ENCODE measurements around the gene IFIT1B. TPM values are rescaled to one million over a fixed set of nuclear protein-coding genes. Genes with fewer than 3 reads are reported as not detected.

Gene IFIT1B
- total RNA-seq, 1 experiment from 2014 or later = not detected

GRCh38 chr10:89374713-89375141 lies 3.1 kb upstream of the IFIT1B start:
- intact Hi-C loops (cut with micrococcal nuclease) = loop anchor here (1.0 to 5.0 kb wide), 3 partner anchors 12 to 112 kb away; partner anchors contain the start of gene IFIT3
- no peak; the same call in 1 of the 2 replicates for ATAC-seq
- DNase-seq = no peak
- no peaks in the 10 kb centered on the region for H3K79me2 ChIP-seq (ENCODE audit: low read length)
- H3F3A ChIP-seq (ENCODE audit: low read length, unreplicated experiment) = no peaks in the 10 kb centered on the region
- H2AFZ ChIP-seq (ENCODE audit: low read length) = 0 out of 2 replicates have a peak overlapping the region, but pooled peaks have one; percentile 17
- H3K9ac ChIP-seq (ENCODE audit: low read length) = no peak overlapping the region; the same call in 1 of the 2 replicates
- ChIA-PET CTCF (no interaction called here), POLR2A (ENCODE audit: unreplicated experiment) (interaction anchor here (0.8 kb wide), 1 partner anchor 11 kb away, joined by 3 read pairs; no protein-coding TSS in a partner anchor)
- TF ChIP-seq CTCF (conservative IDR thresholded peaks at IDR 0.05; ENCODE audit: low read depth, low read length) (no peak), EZH2 (IDR thresholded peaks at IDR 0.05; ENCODE audit: low read length, unreplicated experiment) (no peak), EZH2phosphoT487 (IDR thresholded peaks at IDR 0.05; ENCODE audit: borderline replicate concordance, low read length) (no peak)
- no peaks in the 10 kb centered on the region for H4K20me1 ChIP-seq (ENCODE audit: low read length)
- H3K9me2 ChIP-seq (replicated peaks; ENCODE audit: low read length) = no peaks in the 10 kb centered on the region
- H3K4me1 ChIP-seq (ENCODE audit: insufficient read depth, low read length) = peaks cover 33% of the 10 kb centered on the region
- peak overlapping the region; percentile 65 for H3K4me2 ChIP-seq (ENCODE audit: low read length)
- BruUV-seq (replicated peaks) = no TSS peak
- H3K27ac ChIP-seq (ENCODE audit: low read length) = peak overlapping the region; percentile 85
- H3K36me3 ChIP-seq (ENCODE audit: low read depth, low read length) = no peaks in the 10 kb centered on the region
- H3K9me3 ChIP-seq (ENCODE audit: low read length) = no peaks in the 10 kb centered on the region
- H3K4me3 ChIP-seq (ENCODE audit: low read length) = no peak overlapping the region
- no peaks in the 10 kb centered on the region for H3K27me3 ChIP-seq (ENCODE audit: low read length)

GRCh38 chr10:89379103-89379502 lies 1.2 kb downstream of the IFIT1B start:
- DNase-seq = no peak
- H3K79me2 ChIP-seq (ENCODE audit: low read length) = no peaks in the 10 kb centered on the region
- no peaks in the 10 kb centered on the region for H3K27me3 ChIP-seq (ENCODE audit: low read length)
- H3K4me1 ChIP-seq (ENCODE audit: insufficient read depth, low read length) = peaks cover 11% of the 10 kb centered on the region
- no peaks in the 10 kb centered on the region for H3F3A ChIP-seq (ENCODE audit: low read length, unreplicated experiment)
- H3K9me3 ChIP-seq (ENCODE audit: low read length) = no peaks in the 10 kb centered on the region
- intact Hi-C loops (cut with micrococcal nuclease) = no loop called here
- H3K27ac ChIP-seq (ENCODE audit: low read length) = no peak overlapping the region
- no peak overlapping the region for H3K4me3 ChIP-seq (ENCODE audit: low read length)
- ChIA-PET CTCF (no interaction called here), POLR2A (ENCODE audit: unreplicated experiment) (interaction anchor here (0.6 kb wide), 1 partner anchor 189 kb away, joined by 3 read pairs; no protein-coding TSS in a partner anchor)
- no TSS peak for BruUV-seq (replicated peaks)
- no peaks in the 10 kb centered on the region for H3K36me3 ChIP-seq (ENCODE audit: low read depth, low read length)
- no peaks in the 10 kb centered on the region for H4K20me1 ChIP-seq (ENCODE audit: low read length)
- H3K9me2 ChIP-seq (replicated peaks; ENCODE audit: low read length) = no peaks in the 10 kb centered on the region
- ATAC-seq = no peak
- no peak for TF ChIP-seq EZH2phosphoT487 (IDR thresholded peaks at IDR 0.05; ENCODE audit: borderline replicate concordance, low read length)
- TF ChIP-seq CTCF (conservative IDR thresholded peaks at IDR 0.05; ENCODE audit: low read depth, low read length) = no peak
- no peak for TF ChIP-seq EZH2 (IDR thresholded peaks at IDR 0.05; ENCODE audit: low read length, unreplicated experiment)
- no peak overlapping the region for H3K9ac ChIP-seq (ENCODE audit: low read length)
- H3K4me2 ChIP-seq (ENCODE audit: low read length) = no peak overlapping the region
- no peak overlapping the region for H2AFZ ChIP-seq (ENCODE audit: low read length)

DNA sequence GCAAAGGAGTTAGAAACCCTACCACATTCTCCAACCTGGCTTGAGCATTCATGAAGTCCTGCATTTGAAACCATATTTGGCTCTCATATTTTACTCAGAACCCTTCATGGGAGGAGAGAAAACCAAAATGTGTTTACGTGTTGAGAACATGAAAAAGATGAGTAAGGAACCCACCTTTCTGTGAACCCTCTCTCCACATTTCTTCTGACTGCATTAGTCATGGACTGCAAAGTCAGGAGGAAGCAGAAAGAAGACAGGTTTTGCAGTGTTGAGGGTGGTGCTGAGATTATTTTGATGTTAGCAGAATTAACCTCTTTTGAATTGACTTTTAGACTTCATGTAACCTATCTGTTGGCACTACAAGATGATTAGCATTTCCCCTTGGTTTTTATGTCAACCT lies 4.9 kb downstream of the IFIT1B start:
- H3K36me3 ChIP-seq (ENCODE audit: low read depth, low read length) = no peaks in the 10 kb centered on the region
- no peaks in the 10 kb centered on the region for H4K20me1 ChIP-seq (ENCODE audit: low read length)
- H3K79me2 ChIP-seq (ENCODE audit: low read length) = no peaks in the 10 kb centered on the region
- H3K4me3 ChIP-seq (ENCODE audit: low read length) = no peak overlapping the region
- H3K4me2 ChIP-seq (ENCODE audit: low read length) = no peak overlapping the region
- ATAC-seq (no peak), DNase-seq (no peak)
- H2AFZ ChIP-seq (ENCODE audit: low read length) = no peak overlapping the region
- no peak for TF ChIP-seq EZH2 (IDR thresholded peaks at IDR 0.05; ENCODE audit: low read length, unreplicated experiment)
- no peak for TF ChIP-seq CTCF (conservative IDR thresholded peaks at IDR 0.05; ENCODE audit: low read depth, low read length)
- TF ChIP-seq EZH2phosphoT487 (IDR thresholded peaks at IDR 0.05; ENCODE audit: borderline replicate concordance, low read length) = no peak
- no peak overlapping the region for H3K27ac ChIP-seq (ENCODE audit: low read length)
- peaks cover 10% of the 10 kb centered on the region for H3K4me1 ChIP-seq (ENCODE audit: insufficient read depth, low read length)
- H3K9me3 ChIP-seq (ENCODE audit: low read length) = no peaks in the 10 kb centered on the region
- intact Hi-C loops (cut with micrococcal nuclease) = no loop called here
- H3F3A ChIP-seq (ENCODE audit: low read length, unreplicated experiment) = no peaks in the 10 kb centered on the region
- no peaks in the 10 kb centered on the region for H3K9me2 ChIP-seq (replicated peaks; ENCODE audit: low read length)
- CTCF ChIA-PET = no interaction called here
- H3K27me3 ChIP-seq (ENCODE audit: low read length) = no peaks in the 10 kb centered on the region
- no TSS peak for BruUV-seq (replicated peaks)
- POLR2A ChIA-PET (ENCODE audit: unreplicated experiment) = no interaction called here
- H3K9ac ChIP-seq (ENCODE audit: low read length) = no peak overlapping the region
